Neutrophil (primary cell): ENCODE measurements around the gene DDX1.

Experiments used
- H3K27ac ChIP-seq: fragments of 200-600 bp; sonication (generic); 2 replicates; pipeline ENCODE4 v1.5.1; 2016; ENCODE audit warnings: mild to moderate bottlenecking, moderate library complexity
- H3K27me3 ChIP-seq: fragments of 200-600 bp; sonication (generic); 2 replicates; pipeline ENCODE4 v1.6.0; 2016; ENCODE audit warnings: mild to moderate bottlenecking
- H3K36me3 ChIP-seq: fragments of 200-600 bp; sonication (generic); 2 replicates; pipeline ENCODE4 v1.5.1; 2017
- H3K4me1 ChIP-seq, 2 experiments: fragments of 200-600 bp in 1 of 2; sonication (generic) in 1 of 2; 1 replicate in 1 of 2; 2 replicates in 1 of 2; pipeline versions ENCODE4 v1.5.1 to v1.6.1; 2013 to 2016; ENCODE audit warnings: low read depth in 1 of 2, low read length in 1 of 2, mild to moderate bottlenecking in 1 of 2, moderate library complexity in 1 of 2; ENCODE audit not compliant: control insufficient read depth in 1 of 2, insufficient read depth in 1 of 2
- H3K4me3 ChIP-seq, 2 experiments: fragments of 200-600 bp in 1 of 2; sonication (generic) in 1 of 2; 1 replicate in 1 of 2; 2 replicates in 1 of 2; pipeline ENCODE4 v1.5.1; 2013 to 2016; ENCODE audit warnings: low read depth in 1 of 2, low read length in 1 of 2, mild to moderate bottlenecking in 1 of 2, moderate library complexity in 1 of 2
- H3K9me3 ChIP-seq: fragments of 200-600 bp; sonication (generic); 2 replicates; pipeline ENCODE4 v1.5.1; 2016
- CTCF ChIP-seq: fragments of 200-600 bp; sonication (generic); IDR thresholded peaks from 2 replicates; pipeline ENCODE4 v1.5.1; 2016; ENCODE audit warnings: antibody characterized with exemption

Gene DDX1

DNA sequence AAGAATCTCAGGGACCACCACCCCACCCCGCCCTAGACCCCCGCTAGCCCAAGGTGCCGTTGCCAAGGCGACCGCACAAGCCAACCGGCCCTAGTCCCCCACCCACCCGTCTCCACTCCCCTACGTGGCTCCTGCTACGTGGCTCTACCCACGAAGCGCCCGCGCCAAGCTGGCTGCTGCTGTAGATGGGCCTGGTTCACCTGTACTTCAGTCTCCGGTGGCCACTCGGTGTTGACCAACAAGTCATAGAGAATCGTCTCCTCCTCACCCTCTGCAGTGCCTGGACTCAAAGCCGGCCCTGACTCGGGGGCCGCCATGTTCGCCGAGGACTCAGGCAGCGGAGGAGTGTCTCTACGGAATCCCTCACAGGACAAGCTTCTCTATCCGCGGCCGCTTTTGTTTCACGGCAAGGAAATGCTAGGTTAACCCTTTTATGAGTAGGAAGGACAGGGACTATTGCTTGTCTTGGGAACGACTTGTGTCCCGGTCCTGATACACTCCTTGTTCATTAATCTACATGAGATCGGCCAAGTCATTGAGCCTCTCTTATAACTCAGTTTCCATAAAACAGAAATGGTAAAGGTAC is 30.6 kb upstream of the DDX1 start, which contains the start of gene NBAS:
Gene NBAS, minus strand, starts transcription at position 347 of the 586 bp plus-strand sequence. Its CDS starts 30 bp downstream, at position 317.
- H3K27ac ChIP-seq, result no peak within 1 kb of the TSS
- peak within 1 kb of the TSS; percentile 67 for H3K4me3 ChIP-seq
- peaks cover 12 to 16% of the 10 kb centered on the region in 2 experiments for H3K4me1 ChIP-seq
- peaks cover 28% of the 10 kb centered on the region for H3K27me3 ChIP-seq
- no peaks in the 10 kb centered on the region for H3K9me3 ChIP-seq
- no peaks in the 10 kb centered on the region for H3K36me3 ChIP-seq
- no peak for TF ChIP-seq CTCF

- TF ChIP-seq CTCF, result no peak
- H3K27ac ChIP-seq, result no peak overlapping the region
- H3K27me3 ChIP-seq, result peaks cover 31% of the 10 kb centered on the region
- H3K36me3 ChIP-seq, result no peaks in the 10 kb centered on the region
- no peaks in the 10 kb centered on the region for H3K9me3 ChIP-seq
- H3K4me1 ChIP-seq, result peaks cover 12 to 16% of the 10 kb centered on the region in 2 experiments
- peak overlapping the region; percentile 67 for H3K4me3 ChIP-seq
Measured at GRCh38 chr2:15561574-15562344, 29.9 kb upstream of the DDX1 start.

DNA sequence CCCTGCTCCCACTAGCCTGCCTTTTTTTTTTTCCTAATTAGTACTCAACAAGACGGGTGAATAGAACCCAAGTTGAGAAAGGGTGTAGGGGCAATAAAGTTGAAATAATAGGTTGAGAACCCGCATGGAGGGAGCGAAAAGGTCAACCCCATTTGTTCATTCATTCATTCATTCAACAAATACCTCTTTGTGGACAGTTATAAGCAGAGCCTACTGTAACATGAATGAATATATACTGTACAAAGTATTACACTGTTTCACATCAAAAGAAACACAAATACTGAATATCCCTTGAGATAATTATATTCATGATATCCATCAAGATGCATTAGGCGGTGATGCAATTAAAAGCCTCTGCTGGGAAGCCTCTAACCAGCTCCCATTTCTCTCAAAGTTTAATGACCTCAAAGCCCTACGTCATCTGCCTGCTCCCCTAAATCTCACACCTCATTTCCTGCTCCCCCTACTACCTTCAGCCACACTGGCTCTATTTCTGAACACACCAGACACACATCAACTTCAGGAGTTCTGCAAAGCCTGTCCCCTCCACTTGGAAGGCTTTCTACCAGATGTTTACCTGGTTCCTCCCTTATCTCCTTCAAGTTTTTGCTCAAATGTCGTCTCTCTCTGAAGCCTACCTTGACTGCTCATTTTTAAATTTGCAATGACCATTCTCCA is 29.2 kb upstream of the DDX1 start:
- no peaks in the 10 kb centered on the region for H3K36me3 ChIP-seq
- H3K4me1 ChIP-seq, result peaks cover 12 to 16% of the 10 kb centered on the region in 2 experiments
- no peak overlapping the region for H3K4me3 ChIP-seq
- H3K27me3 ChIP-seq, result peaks cover 31% of the 10 kb centered on the region
- no peaks in the 10 kb centered on the region for H3K9me3 ChIP-seq
- TF ChIP-seq CTCF, result no peak
- H3K27ac ChIP-seq, result no peak overlapping the region

GRCh38 chr2:15563227-15564100 is 28.2 kb upstream of the DDX1 start:
- Histone ChIP-seq H3K4me1 (peaks cover 12 to 16% of the 10 kb centered on the region in 2 experiments), H3K27ac (no peak overlapping the region), H3K9me3 (no peaks in the 10 kb centered on the region), H3K4me3 (no peak overlapping the region), H3K36me3 (no peaks in the 10 kb centered on the region), H3K27me3 (peaks cover 31% of the 10 kb centered on the region)
- TF ChIP-seq CTCF, result no peak

- Histone ChIP-seq H3K9me3 (no peaks in the 10 kb centered on the region), H3K4me1 (peaks cover 3 to 9% of the 10 kb centered on the region in 2 experiments), H3K4me3 (no peak overlapping the region), H3K27ac (no peak overlapping the region), H3K27me3 (peaks cover 31% of the 10 kb centered on the region), H3K36me3 (no peaks in the 10 kb centered on the region)
- no peak for TF ChIP-seq CTCF
Measured at GRCh38 chr2:15565392-15565791, 26.3 kb upstream of the DDX1 start.
